ENCODE measurements around the gene SERPING1. TPM values are rescaled to one million over a fixed set of nuclear protein-coding genes. Genes with fewer than 3 reads are reported as not detected.

Gene SERPING1
- total and polyA plus RNA-seq, 2 of the 13 experiments (the other 11 are each of a cell fraction or from before 2014, with no cell fraction given) = 2.0 to 10.4 TPM

GRCh38 chr11:57657194-57658022, 59.9 kb downstream of the SERPING1 start, which contains the start of gene CLP1 (continued):
- TF ChIP-seq, protein P1, sequence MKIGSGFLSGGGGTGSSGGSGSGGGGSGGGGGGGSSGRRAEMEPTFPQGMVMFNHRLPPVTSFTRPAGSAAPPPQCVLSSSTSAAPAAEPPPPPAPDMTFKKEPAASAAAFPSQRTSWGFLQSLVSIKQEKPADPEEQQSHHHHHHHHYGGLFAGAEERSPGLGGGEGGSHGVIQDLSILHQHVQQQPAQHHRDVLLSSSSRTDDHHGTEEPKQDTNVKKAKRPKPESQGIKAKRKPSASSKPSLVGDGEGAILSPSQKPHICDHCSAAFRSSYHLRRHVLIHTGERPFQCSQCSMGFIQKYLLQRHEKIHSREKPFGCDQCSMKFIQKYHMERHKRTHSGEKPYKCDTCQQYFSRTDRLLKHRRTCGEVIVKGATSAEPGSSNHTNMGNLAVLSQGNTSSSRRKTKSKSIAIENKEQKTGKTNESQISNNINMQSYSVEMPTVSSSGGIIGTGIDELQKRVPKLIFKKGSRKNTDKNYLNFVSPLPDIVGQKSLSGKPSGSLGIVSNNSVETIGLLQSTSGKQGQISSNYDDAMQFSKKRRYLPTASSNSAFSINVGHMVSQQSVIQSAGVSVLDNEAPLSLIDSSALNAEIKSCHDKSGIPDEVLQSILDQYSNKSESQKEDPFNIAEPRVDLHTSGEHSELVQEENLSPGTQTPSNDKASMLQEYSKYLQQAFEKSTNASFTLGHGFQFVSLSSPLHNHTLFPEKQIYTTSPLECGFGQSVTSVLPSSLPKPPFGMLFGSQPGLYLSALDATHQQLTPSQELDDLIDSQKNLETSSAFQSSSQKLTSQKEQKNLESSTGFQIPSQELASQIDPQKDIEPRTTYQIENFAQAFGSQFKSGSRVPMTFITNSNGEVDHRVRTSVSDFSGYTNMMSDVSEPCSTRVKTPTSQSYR (CRISPR knock-in tag; IDR thresholded peaks at IDR 0.05; ENCODE audit: borderline replicate concordance) = no peak
- TF ChIP-seq YEATS4 (CRISPR knock-in tag; IDR thresholded peaks at IDR 0.05; ENCODE audit: borderline replicate concordance) (peak; percentile 64; the same call in 1 of the 2 replicates), FOXC1 (CRISPR knock-in tag; IDR thresholded peaks at IDR 0.05; ENCODE audit: borderline replicate concordance) (peak; percentile 89), PPARG (CRISPR knock-in tag; conservative IDR thresholded peaks at IDR 0.05) (no peak), ZNF460 (CRISPR knock-in tag; IDR thresholded peaks at IDR 0.05; ENCODE audit: borderline replicate concordance) (no peak), SP1 (IDR thresholded peaks at IDR 0.05) (no peak), SP1 (CRISPR knock-in tag; IDR thresholded peaks at IDR 0.05) (peak; percentile 89), RBFOX2 (IDR thresholded peaks at IDR 0.05; ENCODE audit: low read depth, low read length) (peak; percentile 64), ZNF138 (CRISPR knock-in tag; IDR thresholded peaks at IDR 0.05; ENCODE audit: low read depth) (0 out of 2 replicates have a peak, but pooled peaks have one; percentile 83), RNF219 (CRISPR knock-in tag; IDR thresholded peaks at IDR 0.05) (no peak), MBNL3 (CRISPR knock-in tag; conservative IDR thresholded peaks at IDR 0.05) (no peak), NR2F6 (IDR thresholded peaks at IDR 0.05) (no peak), NR2F6 (CRISPR knock-in tag; IDR thresholded peaks at IDR 0.05) (peak; percentile 66; the same call in 1 of the 2 replicates), KLF9 (CRISPR knock-in tag; IDR thresholded peaks at IDR 0.05; ENCODE audit: low read depth) (no peak; the same call in 1 of the 2 replicates), HHEX (CRISPR knock-in tag; IDR thresholded peaks at IDR 0.05) (no peak), ZNF75D (CRISPR knock-in tag; IDR thresholded peaks at IDR 0.05; ENCODE audit: borderline replicate concordance) (no peak), SSRP1 (CRISPR knock-in tag; IDR thresholded peaks at IDR 0.05) (no peak), RFXANK (CRISPR knock-in tag; IDR thresholded peaks at IDR 0.05) (no peak), ZNF574 (CRISPR knock-in tag; IDR thresholded peaks at IDR 0.05) (peak; percentile 97), PAX8 (CRISPR knock-in tag; IDR thresholded peaks at IDR 0.05; ENCODE audit: borderline replicate concordance) (no peak), ZNF207 (IDR thresholded peaks at IDR 0.05; ENCODE audit: borderline replicate concordance) (no peak), ZFP1 (CRISPR knock-in tag; IDR thresholded peaks at IDR 0.05) (peak; percentile 72; the same call in 1 of the 2 replicates)
- TF ChIP-seq, protein P2, sequence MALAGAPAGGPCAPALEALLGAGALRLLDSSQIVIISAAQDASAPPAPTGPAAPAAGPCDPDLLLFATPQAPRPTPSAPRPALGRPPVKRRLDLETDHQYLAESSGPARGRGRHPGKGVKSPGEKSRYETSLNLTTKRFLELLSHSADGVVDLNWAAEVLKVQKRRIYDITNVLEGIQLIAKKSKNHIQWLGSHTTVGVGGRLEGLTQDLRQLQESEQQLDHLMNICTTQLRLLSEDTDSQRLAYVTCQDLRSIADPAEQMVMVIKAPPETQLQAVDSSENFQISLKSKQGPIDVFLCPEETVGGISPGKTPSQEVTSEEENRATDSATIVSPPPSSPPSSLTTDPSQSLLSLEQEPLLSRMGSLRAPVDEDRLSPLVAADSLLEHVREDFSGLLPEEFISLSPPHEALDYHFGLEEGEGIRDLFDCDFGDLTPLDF (CRISPR knock-in tag; IDR thresholded peaks at IDR 0.05) = peak; percentile 88
